Smooth muscle cell of the brain vasculature (primary cell): ENCODE measurements around the gene SLC15A3.

ENCODE experiments used
- DNase-seq: peaks from one replicate; pipeline ENCODE4 v3.0.0-alpha.2; 2012; ENCODE audit warnings: low read depth, low spot score

The SLC15A3 gene

DNA sequence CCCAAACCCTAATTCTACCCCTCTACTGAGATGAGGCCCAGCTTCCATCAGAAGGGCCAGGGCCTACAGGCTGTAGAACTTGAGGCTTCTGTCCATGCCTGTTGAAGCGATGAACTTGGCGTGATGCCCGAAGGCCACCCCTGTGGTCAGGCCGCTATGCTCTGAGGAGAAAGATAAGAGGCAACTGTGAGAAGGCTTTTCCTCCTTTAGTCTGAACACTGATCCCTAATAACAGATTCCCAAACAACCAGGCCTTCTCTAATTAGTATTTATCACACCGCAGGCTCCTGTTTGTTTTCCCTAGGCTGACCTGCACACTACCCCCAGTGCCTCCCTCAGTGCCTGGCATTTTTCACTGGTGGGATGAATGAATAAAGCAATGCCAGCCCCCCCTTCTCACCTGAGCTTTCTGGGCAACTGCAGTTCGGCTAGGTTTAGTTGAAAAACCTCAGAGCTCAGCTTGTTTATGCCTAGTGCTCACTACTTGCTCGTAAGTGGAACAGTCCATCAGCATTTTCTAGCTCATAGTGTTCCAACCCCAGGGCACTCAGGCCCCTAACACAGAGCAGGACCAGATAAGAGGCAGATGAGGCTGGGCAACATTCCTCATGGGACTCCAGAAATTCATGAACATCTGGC lies 60.8 kb downstream of the SLC15A3 start:
- DNase-seq: no peak

DNA sequence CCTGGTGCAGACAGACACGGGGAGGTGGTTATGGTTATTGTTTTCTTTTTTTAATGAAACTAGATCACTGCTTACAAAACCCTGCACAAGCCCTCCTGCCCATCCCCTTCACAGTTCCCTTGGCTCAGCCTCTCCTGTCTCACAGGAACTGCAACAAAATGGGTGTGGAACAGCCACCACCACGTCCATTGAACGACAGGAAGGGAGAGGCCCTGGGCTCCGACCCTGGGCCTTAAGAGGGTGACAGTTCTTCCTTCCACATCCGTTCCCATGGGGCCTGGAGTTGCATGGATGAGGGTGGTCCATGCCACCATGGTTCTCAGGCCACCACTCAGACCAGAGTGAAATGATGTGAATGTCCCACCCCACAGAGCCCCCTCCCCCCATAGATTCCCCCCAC lies 61.3 kb downstream of the SLC15A3 start:
- no peak for DNase-seq

DNA sequence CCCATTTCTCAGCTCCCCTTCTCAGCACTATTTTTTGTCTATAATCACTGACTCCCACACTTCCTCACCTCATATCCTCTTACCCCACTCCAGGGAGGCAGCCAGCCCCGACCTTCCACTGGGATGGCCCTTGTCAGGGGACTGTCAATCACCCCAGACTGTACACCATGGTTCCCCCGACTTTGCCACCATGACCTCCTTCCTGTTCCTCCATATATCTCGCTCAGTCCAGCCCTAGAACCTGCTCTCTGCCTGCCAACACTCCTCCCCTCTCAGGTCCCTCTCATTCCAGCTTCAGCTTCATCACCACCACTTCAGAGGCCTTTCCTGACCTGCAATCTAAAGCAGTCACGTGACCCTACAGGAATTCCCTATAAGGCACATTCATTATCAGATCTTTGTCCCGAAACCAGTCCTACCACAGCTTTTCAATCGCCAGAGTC lies 62.1 kb downstream of the SLC15A3 start:
- DNase-seq: no peak

DNA sequence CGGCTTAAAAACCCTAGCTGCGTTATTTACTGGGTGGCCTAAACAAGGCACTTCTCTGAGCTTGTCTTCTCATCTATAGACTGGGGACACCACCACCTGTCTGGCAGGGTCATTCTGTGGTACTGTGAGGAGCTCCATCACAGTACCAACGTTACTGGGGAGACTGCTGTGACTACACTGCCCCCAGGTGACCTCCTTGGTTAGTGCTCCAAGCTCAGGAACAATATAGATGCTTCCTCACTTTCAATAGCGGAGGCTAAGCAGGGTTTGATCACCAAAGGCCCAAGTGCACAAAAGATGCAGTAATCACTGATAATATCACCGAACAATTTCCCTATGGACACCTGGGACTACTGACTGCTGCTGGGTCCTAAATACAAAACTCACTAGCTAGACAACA lies 64.4 kb downstream of the SLC15A3 start:
- no peak for DNase-seq
